Measurements from ENCODE around the gene FAM83D.

The FAM83D gene, protein sequence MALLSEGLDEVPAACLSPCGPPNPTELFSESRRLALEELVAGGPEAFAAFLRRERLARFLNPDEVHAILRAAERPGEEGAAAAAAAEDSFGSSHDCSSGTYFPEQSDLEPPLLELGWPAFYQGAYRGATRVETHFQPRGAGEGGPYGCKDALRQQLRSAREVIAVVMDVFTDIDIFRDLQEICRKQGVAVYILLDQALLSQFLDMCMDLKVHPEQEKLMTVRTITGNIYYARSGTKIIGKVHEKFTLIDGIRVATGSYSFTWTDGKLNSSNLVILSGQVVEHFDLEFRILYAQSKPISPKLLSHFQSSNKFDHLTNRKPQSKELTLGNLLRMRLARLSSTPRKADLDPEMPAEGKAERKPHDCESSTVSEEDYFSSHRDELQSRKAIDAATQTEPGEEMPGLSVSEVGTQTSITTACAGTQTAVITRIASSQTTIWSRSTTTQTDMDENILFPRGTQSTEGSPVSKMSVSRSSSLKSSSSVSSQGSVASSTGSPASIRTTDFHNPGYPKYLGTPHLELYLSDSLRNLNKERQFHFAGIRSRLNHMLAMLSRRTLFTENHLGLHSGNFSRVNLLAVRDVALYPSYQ

GRCh38 chr20:38926142-38926933 is at the start of gene FAM83D:
Gene FAM83D, plus strand, starts transcription at chr20:38926417. Its CDS starts 26 bp downstream, at chr20:38926443.
- intact Hi-C loops (cut with DNase I), result loop anchor here (1.0 to 2.0 kb wide), 2 partner anchors 32 to 121 kb away; no protein-coding TSS in a partner anchor
- DNase-seq, result peak; percentile 90 to 99 (median 95)

GRCh38 chr20:38877483-38877882 is 48.7 kb upstream of the FAM83D start:
- intact Hi-C loops (cut with DNase I), result no loop called here
- DNase-seq, result no peak

DNA sequence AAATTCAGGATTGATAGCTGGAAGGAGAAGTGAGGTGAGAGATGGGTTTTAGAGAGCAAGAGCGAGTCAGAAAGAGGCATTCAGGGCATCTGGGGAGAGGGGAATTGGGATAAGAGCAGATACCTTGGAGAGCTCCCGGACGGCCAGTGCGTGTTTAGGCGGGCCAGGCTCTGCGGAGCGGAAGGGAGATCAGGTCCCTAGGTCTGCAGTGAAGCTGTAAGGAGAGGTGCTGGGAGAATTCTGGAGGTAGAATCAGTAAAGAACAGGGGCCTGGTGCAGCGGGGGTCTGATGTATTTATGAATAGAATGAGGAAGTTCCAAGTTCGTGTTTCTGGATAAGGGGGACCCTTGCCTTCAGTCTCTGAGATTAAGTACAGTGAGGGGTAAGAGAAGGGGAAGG is 47.4 kb upstream of the FAM83D start:
- DNase-seq, result peak in 2 of 10 donors; percentile 22 to 68
- intact Hi-C loops (cut with DNase I), result no loop called here

DNA sequence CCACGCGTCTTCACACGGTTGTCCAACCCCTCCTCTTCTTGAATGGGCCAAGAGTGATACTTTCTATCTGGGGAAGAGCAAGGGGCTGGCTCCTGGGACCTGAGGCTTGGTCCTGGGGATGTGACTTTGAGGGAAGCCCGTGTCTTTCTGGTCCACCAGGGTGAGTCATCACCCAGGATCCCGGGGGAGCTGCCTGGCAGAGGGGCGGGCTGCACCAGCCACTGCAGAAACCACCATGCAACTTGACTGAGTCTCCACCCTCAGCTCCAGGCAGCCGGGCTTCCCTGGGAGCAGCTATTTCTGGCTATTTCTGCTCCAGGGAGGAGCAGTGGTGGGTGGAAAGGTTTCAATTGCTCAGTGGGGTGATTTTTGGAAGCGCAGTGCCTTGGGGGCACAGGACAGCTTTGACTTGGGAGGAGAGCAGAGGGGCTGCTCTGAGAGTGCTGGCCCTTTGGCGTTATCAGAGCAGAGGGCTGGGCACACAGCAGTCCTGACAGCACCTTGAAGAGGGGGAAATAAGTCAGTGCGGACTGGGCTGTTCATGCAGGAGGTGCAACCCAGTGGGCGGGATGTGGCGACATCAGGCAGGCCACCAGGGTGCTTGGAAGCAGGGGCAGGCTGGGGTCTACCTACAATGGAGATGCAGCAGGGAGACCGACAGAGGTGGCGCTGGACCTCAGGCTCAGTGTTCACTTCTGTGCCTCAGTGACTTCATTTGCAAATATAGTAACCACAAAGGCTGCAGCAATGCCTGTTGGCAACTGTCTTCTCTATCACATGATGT is 45.1 kb upstream of the FAM83D start:
- intact Hi-C loops (cut with DNase I), result no loop called here
- DNase-seq, result peak in 6 of 10 donors; percentile 57 to 94 (median 78)

DNA sequence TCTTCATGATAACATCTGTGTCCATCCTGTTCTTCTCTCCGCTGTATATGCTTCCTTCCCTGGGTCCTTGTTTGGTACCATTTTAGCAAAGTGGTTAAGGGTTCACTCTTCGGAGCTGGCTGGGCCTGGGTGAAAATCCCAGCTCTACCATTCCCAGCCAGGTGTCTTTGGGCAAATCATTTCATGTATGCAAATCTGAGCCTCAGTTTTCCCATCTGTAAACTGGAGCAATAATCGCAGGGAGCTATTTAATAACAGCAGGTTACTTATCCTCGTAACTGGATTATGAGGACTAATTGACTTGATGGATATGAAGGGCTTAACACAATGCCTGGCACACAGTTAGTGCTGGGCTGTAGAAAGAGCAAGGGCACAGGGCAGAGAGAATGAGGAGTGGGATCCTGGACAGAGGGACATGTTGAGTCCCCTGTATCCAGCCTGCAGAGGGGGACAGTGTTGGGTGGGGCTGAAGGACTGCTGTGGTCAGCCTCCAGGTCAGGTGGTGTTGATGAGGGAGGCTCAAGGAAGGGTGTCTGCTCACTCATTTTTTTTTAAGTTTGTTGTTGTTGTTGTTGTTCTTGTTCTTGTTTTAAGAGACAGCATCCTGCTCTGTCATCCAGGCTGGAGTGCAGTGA is 44.3 kb upstream of the FAM83D start:
- DNase-seq, result peak in 1 of 10 donors; percentile 52
- intact Hi-C loops (cut with DNase I), result no loop called here

DNA sequence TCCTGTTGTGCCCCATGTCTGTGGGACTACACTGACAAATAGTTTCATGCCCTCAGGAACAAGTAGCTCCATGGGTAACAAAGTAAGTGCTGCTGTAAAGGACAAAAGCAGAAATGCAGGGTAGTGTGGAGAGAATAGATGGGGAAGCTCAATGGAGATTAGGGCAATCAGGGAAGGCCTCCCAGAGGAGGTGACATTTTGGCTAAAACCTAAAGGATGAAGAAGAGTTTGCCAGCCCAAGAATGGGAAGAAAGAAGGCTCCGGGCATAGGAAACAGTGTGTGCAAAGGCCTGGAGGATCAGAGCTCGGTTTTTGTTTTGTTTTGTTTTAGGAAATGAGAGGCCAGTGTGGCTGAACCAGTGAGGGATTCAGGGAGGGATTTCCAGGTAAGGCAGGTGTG is 43.6 kb upstream of the FAM83D start:
- intact Hi-C loops (cut with DNase I), result no loop called here

DNA sequence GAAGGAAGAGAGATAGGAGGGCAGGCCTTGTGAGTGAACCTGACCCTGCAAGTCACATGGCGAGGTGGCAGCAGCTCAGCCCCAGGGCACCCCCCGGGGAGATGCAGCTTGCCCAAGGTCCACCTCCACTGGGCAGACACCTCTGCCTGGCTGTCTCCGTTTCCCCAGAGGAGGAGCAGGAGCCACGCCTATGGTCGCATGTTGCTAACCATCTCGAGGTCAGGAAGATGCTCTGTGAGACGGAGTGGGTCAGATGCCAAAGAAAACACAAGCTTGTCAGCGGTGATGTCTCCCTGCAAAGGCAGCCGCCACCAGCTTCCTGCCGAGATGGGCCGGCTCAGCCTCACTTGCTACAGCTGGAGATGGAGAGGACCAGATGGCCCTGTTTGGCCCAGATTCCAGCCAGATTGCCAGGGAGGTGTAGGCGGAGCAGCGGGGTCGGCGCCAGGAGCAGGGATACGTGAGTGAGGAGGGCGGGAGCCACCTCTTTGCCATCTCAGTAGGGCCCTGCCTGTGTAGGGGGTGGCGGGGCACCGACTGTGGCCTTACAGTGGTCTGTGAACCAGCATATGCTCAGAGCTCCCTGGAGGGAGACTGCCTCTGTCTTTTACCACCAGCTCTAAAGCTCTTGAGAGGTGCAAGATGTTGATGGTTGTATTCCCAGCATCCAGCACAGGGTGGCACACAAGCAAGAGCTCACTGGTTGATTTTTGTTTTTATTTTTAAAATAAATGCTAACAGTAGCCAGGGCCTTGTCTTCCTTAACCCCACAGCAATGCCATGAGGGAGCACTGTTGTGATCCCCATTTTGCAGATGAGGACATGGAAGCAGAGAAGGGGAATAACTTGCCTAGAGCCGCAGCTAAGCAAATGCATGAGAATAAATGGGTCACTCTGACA is 42.9 kb upstream of the FAM83D start:
- DNase-seq, result peak; percentile 61 to 97 (median 85)
- intact Hi-C loops (cut with DNase I), result no loop called here

More for the DNA sequence above, 43.6 kb upstream of the FAM83D start:
- no peak for DNase-seq

- DNase-seq, result peak in 2 of 10 donors; percentile 80 to 82
- intact Hi-C loops (cut with DNase I), result no loop called here
These were observed 42.1 kb upstream of the FAM83D start for GRCh38 chr20:38883981-38884733.

DNA sequence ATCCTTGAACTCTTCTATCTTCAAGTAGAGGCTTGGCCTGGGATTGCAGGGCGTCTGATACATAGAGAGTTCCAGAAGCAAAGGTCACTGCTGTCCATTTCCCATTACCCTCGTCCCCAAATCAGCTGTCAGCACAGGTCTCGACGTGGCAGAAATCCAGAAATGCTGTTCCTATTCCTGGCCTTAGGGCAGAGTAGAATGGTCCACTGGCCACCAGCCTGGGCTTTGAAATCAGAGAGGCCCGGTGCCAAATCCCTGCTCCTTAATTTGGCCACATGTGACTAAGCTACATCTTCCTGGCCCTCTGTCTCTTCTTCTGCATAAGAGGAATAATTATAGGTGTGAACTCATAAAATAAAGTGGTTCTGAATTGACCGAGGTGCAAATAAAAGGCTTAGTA is 40.9 kb upstream of the FAM83D start:
- intact Hi-C loops (cut with DNase I), result no loop called here

GRCh38 chr20:38888059-38888831 is 38.0 kb upstream of the FAM83D start:
- peak in 9 of 10 donors; percentile 55 to 97 (median 69) for DNase-seq
- intact Hi-C loops (cut with DNase I), result no loop called here

More for the DNA sequence above, 40.9 kb upstream of the FAM83D start:
- DNase-seq, result peak in 1 of 10 donors; percentile 44

- DNase-seq, result peak in 2 of 10 donors; percentile 29 to 37
- intact Hi-C loops (cut with DNase I), result no loop called here
These were observed 37.2 kb upstream of the FAM83D start for GRCh38 chr20:38889050-38889449.

DNA sequence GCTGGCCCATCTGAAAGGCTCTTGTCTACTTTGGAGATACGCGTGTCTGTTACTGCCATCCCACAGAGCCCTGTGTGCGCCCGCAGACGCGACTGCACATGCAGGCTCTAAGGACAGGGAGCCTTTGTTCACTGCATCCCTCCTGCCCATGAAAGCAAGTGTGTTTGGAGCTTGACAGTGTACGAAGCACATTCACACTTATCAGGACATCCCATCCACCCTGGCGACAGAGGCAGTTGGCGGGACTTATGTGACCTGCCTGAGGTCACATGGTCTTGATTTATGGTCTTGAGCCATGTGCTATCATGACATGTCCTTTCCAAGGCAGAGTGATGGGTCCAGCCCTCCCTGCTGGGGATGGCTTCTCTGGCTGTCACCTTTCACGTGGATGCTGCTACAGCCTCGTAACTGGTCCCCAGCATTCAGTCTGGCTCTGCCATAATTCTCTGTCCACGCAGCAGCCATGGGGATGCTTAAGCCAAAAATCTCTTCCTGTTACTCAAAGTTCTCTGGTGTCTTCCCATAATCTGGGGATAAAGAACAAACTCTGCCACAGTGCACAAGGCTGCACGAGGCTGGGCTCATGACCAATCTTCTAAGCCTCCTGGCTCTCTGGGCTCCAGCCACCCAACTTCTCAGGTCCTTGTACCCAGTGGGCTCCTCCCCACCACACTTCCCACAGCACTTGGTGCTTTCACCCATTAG is 36.3 kb upstream of the FAM83D start:
- intact Hi-C loops (cut with DNase I), result loop anchor here (5.0 kb wide), 2 partner anchors 83 to 133 kb away; partner anchors contain the start of gene PPP1R16B
- peak; percentile 74 to 99 (median 84) for DNase-seq

DNA sequence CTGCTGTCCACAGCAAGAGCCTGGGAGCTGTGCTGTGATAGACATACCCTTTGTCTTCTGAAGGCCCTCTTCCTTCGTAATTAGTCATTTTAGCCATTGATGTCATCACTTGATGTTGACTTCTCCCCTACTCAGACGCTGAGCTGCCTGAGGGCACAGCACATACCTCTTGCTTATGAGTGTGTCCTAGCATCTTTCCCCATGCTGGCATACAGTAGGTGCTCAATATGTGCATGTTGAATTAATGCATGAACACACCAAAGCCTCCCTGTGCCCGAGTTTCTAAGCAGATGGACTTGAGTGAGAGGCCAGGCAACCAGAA is 35.8 kb upstream of the FAM83D start:
- no peak for DNase-seq
- intact Hi-C loops (cut with DNase I), result loop anchor here (5.0 kb wide), 2 partner anchors 83 to 133 kb away; partner anchors contain the start of gene PPP1R16B

DNA sequence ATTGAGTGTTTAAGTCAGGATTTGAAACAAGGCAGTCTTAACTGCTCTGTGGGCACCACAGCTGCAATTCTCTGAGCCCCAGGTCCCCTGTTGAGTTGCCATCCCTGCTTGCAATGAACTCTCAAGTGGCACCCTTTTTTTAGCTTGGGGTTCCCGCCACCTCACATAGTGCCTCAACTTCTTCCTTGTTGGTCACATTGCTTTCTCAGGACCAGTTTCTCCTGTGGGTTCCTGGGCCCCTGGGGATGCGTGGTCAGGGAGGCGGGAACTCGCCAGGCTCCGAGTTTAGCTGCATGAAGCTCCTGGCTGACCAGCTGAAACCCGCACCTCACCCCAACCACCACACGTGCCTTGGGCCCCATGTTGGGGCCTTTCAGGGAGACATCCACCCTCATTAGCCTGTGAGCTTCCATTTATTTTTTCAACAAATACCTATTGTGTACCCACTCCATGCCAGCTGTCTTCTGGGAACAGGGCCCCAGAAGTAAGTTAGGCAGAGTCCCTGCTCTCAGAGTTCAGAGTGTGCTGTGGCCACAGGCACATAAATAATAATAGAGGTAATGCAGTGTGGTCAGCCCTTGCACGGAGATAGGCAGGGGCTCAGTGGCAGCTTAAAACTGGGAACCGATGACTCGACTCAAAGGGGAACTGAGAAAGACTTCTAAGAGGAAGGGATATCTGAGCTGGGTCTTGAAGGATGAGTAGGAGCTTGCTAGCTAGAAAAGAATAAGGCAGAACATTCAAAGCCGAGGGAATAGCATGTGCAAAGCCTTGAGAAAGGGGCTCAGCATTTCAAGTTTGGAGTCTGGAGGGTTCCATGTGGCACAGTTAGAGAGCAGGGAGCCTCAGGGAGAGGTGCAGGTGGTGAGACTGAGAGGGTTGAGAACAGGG is 33.9 kb upstream of the FAM83D start:
- peak in 1 of 10 donors; percentile 64 for DNase-seq
- intact Hi-C loops (cut with DNase I), result loop anchor here (5.0 kb wide), 2 partner anchors 85 to 135 kb away; partner anchors contain the start of gene PPP1R16B

DNA sequence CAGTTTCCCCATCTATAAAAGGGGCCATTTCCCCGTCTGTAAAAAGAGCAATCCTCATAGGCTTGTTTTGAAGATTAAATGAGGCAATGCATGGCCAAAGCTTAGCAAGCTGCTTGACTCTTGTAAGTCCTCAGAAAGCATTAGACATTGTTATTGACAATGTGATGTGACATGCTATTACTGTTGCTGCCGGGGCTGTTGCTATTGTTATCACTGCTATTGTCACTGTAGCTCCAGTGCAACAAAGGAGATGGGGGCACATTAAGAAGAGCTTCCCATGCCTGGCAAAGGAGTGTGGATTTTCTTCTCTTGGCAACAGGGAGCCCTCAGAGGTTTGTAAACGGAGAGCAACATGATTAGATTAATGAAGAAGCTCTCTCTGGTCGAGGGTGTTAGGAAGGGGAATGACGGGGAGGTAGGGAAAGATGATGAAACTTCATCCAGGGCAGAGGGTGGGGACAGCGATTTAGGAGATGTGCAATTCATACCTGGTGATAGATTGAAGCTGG is 33.1 kb upstream of the FAM83D start:
- no peak for DNase-seq
- intact Hi-C loops (cut with DNase I), result loop anchor here (1.0 to 5.0 kb wide), 3 partner anchors 86 to 247 kb away; partner anchors contain the start of gene PPP1R16B

All from posterior cingulate gyrus (tissue), 11 donors.